CD14-positive monocyte (primary cell): ENCODE measurements around the gene PRSS35. TPM values are rescaled to one million over a fixed set of nuclear protein-coding genes. Genes with fewer than 3 reads are reported as not detected.

ENCODE experiments used
- DNase-seq, 3 donors: peaks; one replicate each; pipeline ENCODE4 v3.0.0-alpha.2; 2011 to 2022
- H2AFZ ChIP-seq: 2 replicates; pipeline ENCODE4 v1.6.0; 2012; ENCODE audit warnings: mild to moderate bottlenecking, low read depth, low read length, inconsistent platforms; ENCODE audit not compliant: insufficient read depth, poor library complexity, severe bottlenecking
- H3K27ac ChIP-seq, 2 donors: 1 replicate in 1 of 2; 2 replicates in 1 of 2; pipeline ENCODE4 v1.5.1; 2012 to 2013; ENCODE audit warnings: low read length in 2 of 2, control low read depth in 1 of 2, inconsistent platforms in 1 of 2, low read depth in 1 of 2, mild to moderate bottlenecking in 1 of 2
- H3K27me3 ChIP-seq, 2 donors: one replicate each; pipeline versions ENCODE4 v1.6.0 to v1.6.1; 2011 to 2013; ENCODE audit warnings: low read length in 2 of 2; ENCODE audit not compliant: control insufficient read depth in 2 of 2, insufficient read depth in 2 of 2
- H3K36me3 ChIP-seq, 2 donors: replicated peaks in 1 of 2; 1 replicate in 1 of 2; 2 replicates in 1 of 2; pipeline versions ENCODE4 v1.5.1 to v1.6.1; 2012 to 2013; ENCODE audit warnings: low read length in 2 of 2, control low read depth in 1 of 2, inconsistent platforms in 1 of 2, mild to moderate bottlenecking in 1 of 2; ENCODE audit not compliant: insufficient read depth in 2 of 2, control insufficient read depth in 1 of 2
- H3K4me1 ChIP-seq, 2 donors: 1 replicate in 1 of 2; 2 replicates in 1 of 2; pipeline versions ENCODE4 v1.5.1 to v1.6.1; 2012 to 2013; ENCODE audit warnings: low read length in 2 of 2, control low read depth in 1 of 2, inconsistent platforms in 1 of 2, mild to moderate bottlenecking in 1 of 2, moderate library complexity in 1 of 2; ENCODE audit not compliant: insufficient read depth in 2 of 2, control insufficient read depth in 1 of 2
- H3K4me2 ChIP-seq: replicated peaks from 2 replicates; pipeline ENCODE3; 2012; ENCODE audit warnings: low read length, moderate library complexity, mild to moderate bottlenecking; ENCODE audit not compliant: poor library complexity, severe bottlenecking; ENCODE audit errors: extremely low read depth
- H3K4me3 ChIP-seq, 3 experiments: fragments of 200-600 bp in 1 of 3; sonication (generic) in 1 of 3; replicated peaks in 1 of 3; 1 replicate in 2 of 3; 2 replicates in 1 of 3; pipeline ENCODE4 v1.5.1; 2011 to 2013; ENCODE audit warnings: low read length in 3 of 3, mild to moderate bottlenecking in 3 of 3, control low read depth in 2 of 3, low read depth in 2 of 3, inconsistent platforms in 1 of 3, moderate library complexity in 1 of 3
- H3K79me2 ChIP-seq: 2 replicates; pipeline ENCODE4 v1.6.0; 2012; ENCODE audit warnings: mild to moderate bottlenecking, control low read depth, inconsistent platforms, low read length, moderate library complexity; ENCODE audit not compliant: insufficient read depth
- H3K9ac ChIP-seq: 2 replicates; pipeline ENCODE4 v1.6.0; 2017; ENCODE audit warnings: low read length, mild to moderate bottlenecking; ENCODE audit not compliant: insufficient read depth, poor library complexity, severe bottlenecking
- H3K9me3 ChIP-seq, 2 donors: replicated peaks in 1 of 2; 1 replicate in 1 of 2; 2 replicates in 1 of 2; pipeline versions ENCODE4 v1.5.1 to v1.6.1; 2012 to 2013; ENCODE audit warnings: low read length in 2 of 2, control low read depth in 1 of 2; ENCODE audit not compliant: control insufficient read depth in 1 of 2, insufficient read depth in 1 of 2
- H4K20me1 ChIP-seq: 2 replicates; pipeline ENCODE4 v1.6.0; 2012; ENCODE audit warnings: mild to moderate bottlenecking, low read length, control low read depth, moderate library complexity; ENCODE audit not compliant: insufficient read depth
- H3K27ac Mint-ChIP-seq, 7 donors: one replicate each; pipeline ENCODE4 v1.8.0; 2020; ENCODE audit warnings: mild to moderate bottlenecking in 7 of 7, mixed read lengths in 7 of 7, moderate library complexity in 6 of 7, inconsistent platforms in 2 of 7
- H3K27me3 Mint-ChIP-seq, 3 donors: one replicate each; pipeline ENCODE4 v1.8.0; 2021 to 2022; ENCODE audit warnings: low read depth in 3 of 3, mild to moderate bottlenecking in 3 of 3, mixed read lengths in 3 of 3, moderate library complexity in 3 of 3, inconsistent platforms in 1 of 3
- H3K36me3 Mint-ChIP-seq, 2 donors: one replicate each; pipeline ENCODE4 v1.8.0; 2020; ENCODE audit warnings: mixed read lengths in 2 of 2, inconsistent platforms in 1 of 2, mild to moderate bottlenecking in 1 of 2
- H3K4me1 Mint-ChIP-seq: one replicate; pipeline ENCODE4 v1.8.0; 2020; ENCODE audit warnings: mild to moderate bottlenecking, mixed read lengths
- H3K4me3 Mint-ChIP-seq, 2 donors: one replicate each; pipeline ENCODE4 v1.8.0; 2020; ENCODE audit warnings: mild to moderate bottlenecking in 2 of 2, mixed read lengths in 2 of 2, moderate library complexity in 1 of 2
- H3K9me3 Mint-ChIP-seq, 7 donors: one replicate each; pipeline ENCODE4 v1.8.0; 2020 to 2022; ENCODE audit warnings: mixed read lengths in 7 of 7, mild to moderate bottlenecking in 6 of 7, moderate library complexity in 6 of 7, inconsistent platforms in 2 of 7
- CTCF ChIP-seq: fragments of 200-600 bp; IDR thresholded peaks from one replicate; pipeline ENCODE4 v1.8.0; 2022; ENCODE audit warnings: antibody characterized with exemption, mild to moderate bottlenecking
- WGBS: methylation state at CpG from one replicate; pipeline ENCODE4 v1.1.5; 2013; ENCODE audit warnings: missing lambda C conversion rate; ENCODE audit not compliant: insufficient coverage; 5-methylcytosine and 5-hydroxymethylcytosine counted together
- intact Hi-C, 2 donors: fragments of 100-400 bp; cut with micrococcal nuclease; formaldehyde crosslinking; loops; one replicate each; pipeline versions ENCODE4 v1.15.0 to v1.15.1; 2023
- polyA plus RNA-seq, 3 donors: library from polyadenylated mRNA; depleted of rRNA in 1 of 3; unstranded in 2 of 3; stranded (reverse) in 1 of 3; fragments of 300-500 nt in 2 of 3; fragments of >200 nt in 1 of 3; fragmentation: Illumina TruSeq in 2 of 3; gene quantifications; 1 replicate in 2 of 3; 2 replicates in 1 of 3; pipeline ENCODE4 v1.2.3, GENCODE V29; 2012 to 2021

Gene PRSS35
- polyA plus RNA-seq, 3 donors: not detected

GRCh38 chr6:83490217-83490807 is 22.0 kb upstream of the PRSS35 start:
- H3K4me3 Mint-ChIP-seq: no peak overlapping the region
- H3K9me3 ChIP-seq: no peaks in the 10 kb centered on the region
- H3K4me1 Mint-ChIP-seq: no peaks in the 10 kb centered on the region
- no peak overlapping the region for H3K4me3 ChIP-seq
- H4K20me1 ChIP-seq: no peaks in the 10 kb centered on the region
- H3K27ac ChIP-seq: no peak overlapping the region
- intact Hi-C loops: no loop called here
- DNase-seq: no peak
- no peak for TF ChIP-seq CTCF
- H3K4me1 ChIP-seq: no peaks in the 10 kb centered on the region
- H3K9ac ChIP-seq: no peak overlapping the region
- peaks cover 9 to 10% (median 10%) of the 10 kb centered on the region in 3 donors for H3K27me3 Mint-ChIP-seq
- no peaks in the 10 kb centered on the region for H3K36me3 Mint-ChIP-seq
- H3K9me3 Mint-ChIP-seq: no peaks in the 10 kb centered on the region
- no peak overlapping the region for H2AFZ ChIP-seq
- WGBS: no CpG with 5 or more reads among the region's 2 CpGs
- H3K4me2 ChIP-seq: no peak overlapping the region
- no peaks in the 10 kb centered on the region for H3K79me2 ChIP-seq
- H3K36me3 ChIP-seq: no peaks in the 10 kb centered on the region
- H3K27ac Mint-ChIP-seq: no peak overlapping the region
- H3K27me3 ChIP-seq: no peaks in the 10 kb centered on the region

- Histone ChIP-seq H3K4me1 (no peaks in the 10 kb centered on the region), H3K27ac (no peak overlapping the region), H3K79me2 (no peaks in the 10 kb centered on the region), H3K9ac (no peak overlapping the region), H3K27me3 (peaks cover 3 to 4% of the 10 kb centered on the region in 2 donors), H3K36me3 (no peaks in the 10 kb centered on the region), H3K4me2 (no peak overlapping the region), H3K4me3 (no peak overlapping the region), H3K9me3 (no peaks in the 10 kb centered on the region), H2AFZ (no peak overlapping the region), H4K20me1 (no peaks in the 10 kb centered on the region)
- DNase-seq: peak in 1 of 3 donors; percentile 39
- H3K36me3 Mint-ChIP-seq: no peaks in the 10 kb centered on the region
- intact Hi-C loops: no loop called here
- WGBS: 88% methylated on average over 2 of the region's 4 CpGs
- no peak overlapping the region for H3K4me3 Mint-ChIP-seq
- H3K4me1 Mint-ChIP-seq: no peaks in the 10 kb centered on the region
- no peak for TF ChIP-seq CTCF
- peaks cover 2 to 14% (median 12%) of the 10 kb centered on the region in 3 donors for H3K27me3 Mint-ChIP-seq
- H3K9me3 Mint-ChIP-seq: peaks cover 2 to 14% (median 6%) of the 10 kb centered on the region in 7 donors
- H3K27ac Mint-ChIP-seq: no peak overlapping the region
These were observed 7.0 kb upstream of the PRSS35 start for GRCh38 chr6:83505356-83505755.
